KMS-11 (cell line): ENCODE measurements around the gene C1QB.

Source experiments
- H2AFZ ChIP-seq: fragments of 200-600 bp; sonication (generic); 2 replicates; pipeline ENCODE4 v1.6.1; 2016; ENCODE audit warnings: antibody characterized with exemption, mixed run types, low read depth
- H3K27ac ChIP-seq: fragments of 200-600 bp; sonication (generic); 2 replicates; pipeline ENCODE4 v1.6.1; 2016; ENCODE audit warnings: mild to moderate bottlenecking, mixed run types
- H3K27me3 ChIP-seq: fragments of 200-600 bp; sonication (generic); 2 replicates; pipeline ENCODE4 v1.6.1; 2017; ENCODE audit warnings: mild to moderate bottlenecking, low read depth, mixed run types, moderate library complexity; ENCODE audit not compliant: insufficient read depth
- H3K36me3 ChIP-seq: fragments of 200-600 bp; sonication (generic); 2 replicates; pipeline ENCODE4 v1.6.1; 2017; ENCODE audit warnings: mild to moderate bottlenecking, mixed run types; ENCODE audit not compliant: insufficient read depth
- H3K4me1 ChIP-seq: fragments of 200-600 bp; sonication (generic); 2 replicates; pipeline ENCODE4 v1.6.1; 2016; ENCODE audit warnings: mild to moderate bottlenecking, low read depth, mixed run types; ENCODE audit not compliant: poor library complexity, severe bottlenecking
- H3K4me2 ChIP-seq: fragments of 200-600 bp; sonication (generic); 2 replicates; pipeline ENCODE4 v1.7.0; 2016; ENCODE audit warnings: mild to moderate bottlenecking, mixed run types
- H3K4me3 ChIP-seq: fragments of 200-600 bp; sonication (generic); IDR thresholded peaks from 2 replicates; pipeline ENCODE4 v1.6.1; 2017; ENCODE audit warnings: low read depth, low read length, mixed read lengths; ENCODE audit not compliant: insufficient read depth
- H3K79me2 ChIP-seq: fragments of 200-600 bp; sonication (generic); 2 replicates; pipeline ENCODE4 v1.6.1; 2016; ENCODE audit warnings: low read depth, mixed run types; ENCODE audit not compliant: insufficient read depth
- H3K9ac ChIP-seq: fragments of 200-600 bp; sonication (generic); 2 replicates; pipeline ENCODE4 v1.6.1; 2016; ENCODE audit warnings: mild to moderate bottlenecking, mixed run types
- H4K20me1 ChIP-seq: fragments of 200-600 bp; sonication (generic); 2 replicates; pipeline ENCODE4 v1.6.1; 2016; ENCODE audit warnings: mild to moderate bottlenecking, mixed run types; ENCODE audit not compliant: insufficient read depth
- CTCF ChIP-seq: fragments of 200-600 bp; sonication (generic); conservative IDR thresholded peaks from 2 replicates; pipeline ENCODE4 v1.6.1; 2017; ENCODE audit warnings: low read depth, mild to moderate bottlenecking, antibody characterized with exemption, low read length, moderate library complexity, mixed read lengths

Gene C1QB

GRCh38 chr1:22619252-22619651, 33.8 kb upstream of the C1QB start:
- Histone ChIP-seq H3K36me3 (no peaks in the 10 kb centered on the region), H2AFZ (no peak overlapping the region), H3K4me3 (no peak overlapping the region), H3K27me3 (peaks cover 88% of the 10 kb centered on the region), H3K79me2 (no peaks in the 10 kb centered on the region), H3K9ac (no peak overlapping the region), H3K4me1 (no peaks in the 10 kb centered on the region), H3K27ac (no peak overlapping the region), H4K20me1 (no peaks in the 10 kb centered on the region), H3K4me2 (no peak overlapping the region)
- no peak for TF ChIP-seq CTCF

GRCh38 chr1:22619798-22620197, 33.2 kb upstream of the C1QB start:
- H3K4me2 ChIP-seq = no peak overlapping the region
- H3K4me1 ChIP-seq = no peaks in the 10 kb centered on the region

GRCh38 chr1:22621761-22622160, 31.3 kb upstream of the C1QB start:
- TF ChIP-seq CTCF = no peak
- H3K4me1 ChIP-seq = no peaks in the 10 kb centered on the region
- no peaks in the 10 kb centered on the region for H3K79me2 ChIP-seq
- no peak overlapping the region for H3K4me3 ChIP-seq
- no peak overlapping the region for H3K27ac ChIP-seq
- H4K20me1 ChIP-seq = no peaks in the 10 kb centered on the region
- H3K36me3 ChIP-seq = no peaks in the 10 kb centered on the region
- no peak overlapping the region for H3K9ac ChIP-seq
- no peak overlapping the region for H2AFZ ChIP-seq
- H3K27me3 ChIP-seq = peaks cover 84% of the 10 kb centered on the region
- no peak overlapping the region for H3K4me2 ChIP-seq

More at GRCh38 chr1:22619798-22620197, 33.2 kb upstream of the C1QB start:
- Histone ChIP-seq H2AFZ (no peak overlapping the region), H3K4me3 (no peak overlapping the region), H3K9ac (no peak overlapping the region), H3K27ac (no peak overlapping the region), H4K20me1 (no peaks in the 10 kb centered on the region), H3K79me2 (no peaks in the 10 kb centered on the region), H3K27me3 (peaks cover 88% of the 10 kb centered on the region), H3K36me3 (no peaks in the 10 kb centered on the region)
- TF ChIP-seq CTCF = no peak

GRCh38 chr1:22625262-22625925, 27.6 kb upstream of the C1QB start:
- TF ChIP-seq CTCF = no peak
- H2AFZ ChIP-seq = no peak overlapping the region
- no peak overlapping the region for H3K4me2 ChIP-seq
- peaks cover 83% of the 10 kb centered on the region for H3K27me3 ChIP-seq
- H3K4me3 ChIP-seq = no peak overlapping the region
- no peaks in the 10 kb centered on the region for H3K79me2 ChIP-seq
- no peaks in the 10 kb centered on the region for H4K20me1 ChIP-seq
- H3K9ac ChIP-seq = no peak overlapping the region
- H3K36me3 ChIP-seq = no peaks in the 10 kb centered on the region
- H3K4me1 ChIP-seq = no peaks in the 10 kb centered on the region
- H3K27ac ChIP-seq = no peak overlapping the region
